HepG2 (cell line): ENCODE results near the gene TMEM62. TPM values are rescaled to one million over a fixed set of nuclear protein-coding genes. Genes with fewer than 3 reads are reported as not detected.

Source experiments
- HNRNPL ChIP-seq: fragments of 200-400 bp; formaldehyde crosslinking; IDR thresholded peaks from 2 replicates; pipeline ENCODE4 v1.6.1; 2017; ENCODE audit warnings: mild to moderate bottlenecking, low read depth, low read length
- HNRNPUL1 ChIP-seq: fragments of 200-400 bp; formaldehyde crosslinking; IDR thresholded peaks from 2 replicates; pipeline ENCODE4 v1.6.1; 2017; ENCODE audit warnings: low read depth, mild to moderate bottlenecking, low read length, moderate library complexity
- IKZF4 ChIP-seq: sonication (generic); formaldehyde crosslinking; IDR thresholded peaks from 2 replicates; pipeline ENCODE4 v1.5.1; 2020; ENCODE audit warnings: borderline replicate concordance, mild to moderate bottlenecking, low read depth, missing genetic modification reagents; ENCODE audit errors: not compliant biosample characterization
- KAT7 ChIP-seq: IDR thresholded peaks from 2 replicates; pipeline ENCODE4 v1.6.1; 2018; ENCODE audit warnings: borderline replicate concordance, missing compliant biosample characterization
- MAZ ChIP-seq, 2 experiments: sonication (generic) in 1 of 2; formaldehyde crosslinking in 1 of 2; IDR thresholded peaks; 2 replicates each; pipeline versions ENCODE4 v1.5.0 to v1.6.1; 2012 to 2020; ENCODE audit warnings: low read depth in 2 of 2, mild to moderate bottlenecking in 2 of 2, borderline replicate concordance in 1 of 2, improper control_type of control experiment in 1 of 2, low read length in 1 of 2, missing genetic modification reagents in 1 of 2, moderate library complexity in 1 of 2
- MYC ChIP-seq: sonication (generic); formaldehyde crosslinking; IDR thresholded peaks from 2 replicates; pipeline ENCODE4 v1.9.0; 2021; ENCODE audit warnings: missing genetic modification reagents, borderline replicate concordance
- NFE2L1 ChIP-seq: sonication (generic); formaldehyde crosslinking; IDR thresholded peaks from 2 replicates; pipeline ENCODE4 v1.4.0; 2020; ENCODE audit warnings: missing genetic modification reagents, mild to moderate bottlenecking, borderline replicate concordance
- POGZ ChIP-seq: sonication (generic); formaldehyde crosslinking; IDR thresholded peaks from 2 replicates; pipeline ENCODE4 v1.4.0; 2020; ENCODE audit warnings: mild to moderate bottlenecking, missing genetic modification reagents
- ZFP91 ChIP-seq: sonication (generic); formaldehyde crosslinking; IDR thresholded peaks from 2 replicates; pipeline ENCODE4 v1.9.0; 2022; ENCODE audit warnings: missing genetic modification reagents, mild to moderate bottlenecking, borderline replicate concordance
- ZNF12 ChIP-seq: sonication (generic); formaldehyde crosslinking; IDR thresholded peaks from 2 replicates; pipeline ENCODE4 v1.5.0; 2020; ENCODE audit warnings: missing genetic modification reagents
- ZNF343 ChIP-seq: sonication (generic); formaldehyde crosslinking; IDR thresholded peaks from 2 replicates; pipeline ENCODE4 v1.4.0; 2020; ENCODE audit warnings: mild to moderate bottlenecking, missing genetic modification reagents
- ZNF512 ChIP-seq: sonication (generic); formaldehyde crosslinking; IDR thresholded peaks from 2 replicates; pipeline ENCODE4 v1.4.0; 2020; ENCODE audit warnings: mild to moderate bottlenecking, missing genetic modification reagents
- ZNF577 ChIP-seq: sonication (generic); formaldehyde crosslinking; IDR thresholded peaks from 2 replicates; pipeline ENCODE4 v1.4.0; 2020; ENCODE audit warnings: mild to moderate bottlenecking, low read depth, missing genetic modification reagents, borderline replicate concordance
- ZNF639 ChIP-seq: conservative IDR thresholded peaks from 2 replicates; pipeline ENCODE4 v1.6.1; 2018; ENCODE audit warnings: missing genetic modification reagents
- ZNF720 ChIP-seq: sonication (generic); formaldehyde crosslinking; IDR thresholded peaks from 2 replicates; pipeline ENCODE4 v1.4.0; 2020; ENCODE audit warnings: missing genetic modification reagents
- ZNF816 ChIP-seq: sonication (generic); formaldehyde crosslinking; IDR thresholded peaks from 2 replicates; pipeline ENCODE4 v1.8.0; 2022; ENCODE audit warnings: missing genetic modification reagents, mild to moderate bottlenecking, borderline replicate concordance
- ZSCAN12 ChIP-seq: sonication (generic); formaldehyde crosslinking; IDR thresholded peaks from 2 replicates; pipeline ENCODE4 v1.9.0; 2021; ENCODE audit warnings: mild to moderate bottlenecking, missing genetic modification reagents
- ZUFSP ChIP-seq: sonication (generic); formaldehyde crosslinking; IDR thresholded peaks from 2 replicates; pipeline ENCODE4 v1.9.0; 2021; ENCODE audit warnings: missing genetic modification reagents, mild to moderate bottlenecking, borderline replicate concordance
- polyA plus RNA-seq, 8 experiments: library from polyadenylated mRNA; depleted of rRNA in 3 of 8; stranded (reverse) in 7 of 8; unstranded in 1 of 8; fragments of >200 nt; fragmentation: Illumina TruSeq in 4 of 8; extraction: Trizol in 4 of 8; gene quantifications; 2 replicates each; pipeline versions ENCODE4 v1.2.1 to v1.2.3, GENCODE V29; 2011 to 2016; ENCODE audit warnings: low read depth in 4 of 8, missing spikeins in 1 of 8, mixed read lengths in 1 of 8; ENCODE audit not compliant: insufficient read depth in 1 of 8
- total RNA-seq, 5 experiments: library from RNA; depleted of rRNA; stranded (reverse); fragments of >200 nt; fragmentation: Illumina TruSeq; extraction: Trizol; gene quantifications; 2 replicates each; pipeline ENCODE4 v1.2.3, GENCODE V29; 2016; ENCODE audit warnings: low read depth in 1 of 5
- TF ChIP-seq, protein P1 (sequence below): sonication (generic); formaldehyde crosslinking; IDR thresholded peaks from 2 replicates; pipeline ENCODE4 v1.8.1; 2022; ENCODE audit warnings: low read depth, mild to moderate bottlenecking, missing genetic modification reagents

TMEM62 gene
- total and polyA plus RNA-seq, 2 of the 13 experiments (the other 11 are each of a cell fraction or from before 2014, with no cell fraction given), result 14.2 to 20.9 TPM

DNA sequence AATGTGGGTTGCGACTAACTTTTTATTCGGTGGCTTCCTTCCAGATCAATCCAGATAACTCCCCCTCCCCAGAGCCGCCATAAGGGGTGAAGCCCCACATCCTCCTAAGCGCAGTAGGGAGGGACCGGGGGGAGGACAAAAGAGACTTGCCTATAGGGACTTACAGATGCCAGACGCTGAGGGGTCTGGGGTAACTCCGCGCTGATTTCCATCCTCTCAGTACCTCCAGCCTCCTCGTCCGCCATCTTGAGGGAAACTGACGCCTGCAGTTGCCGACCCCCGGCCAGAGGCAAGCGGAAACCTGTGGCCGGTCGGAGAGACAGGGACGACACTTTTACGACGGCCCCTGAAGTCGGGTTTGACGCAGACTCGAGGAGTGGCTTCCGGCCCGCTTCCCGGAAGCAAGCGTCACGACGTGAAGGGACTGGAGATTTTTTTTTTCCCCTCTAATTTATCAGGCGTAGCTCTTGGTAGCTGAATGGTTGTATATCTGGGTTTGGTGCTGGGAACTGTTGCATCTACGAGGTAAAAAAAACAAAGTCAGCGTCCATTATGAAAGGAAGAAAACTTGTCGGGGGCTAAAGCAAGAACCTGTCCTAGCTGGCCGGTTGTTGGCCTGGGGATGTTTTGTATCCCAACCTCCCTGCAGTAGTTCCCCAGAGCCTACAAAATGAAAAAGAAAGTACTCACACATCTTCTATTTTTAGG, 27.5 kb upstream of the TMEM62 start, which contains the start of gene UBR1 (continued):
- TF ChIP-seq KAT7 (CRISPR knock-in tag), result 0 out of 2 replicates have a peak, but pooled peaks have one; percentile 46
- TF ChIP-seq ZUFSP (CRISPR knock-in tag), result no peak
- no peak for TF ChIP-seq ZNF12
- no peak for TF ChIP-seq ZNF639 (CRISPR knock-in tag)
- TF ChIP-seq ZNF343 (CRISPR knock-in tag), result no peak
- TF ChIP-seq, protein P1, sequence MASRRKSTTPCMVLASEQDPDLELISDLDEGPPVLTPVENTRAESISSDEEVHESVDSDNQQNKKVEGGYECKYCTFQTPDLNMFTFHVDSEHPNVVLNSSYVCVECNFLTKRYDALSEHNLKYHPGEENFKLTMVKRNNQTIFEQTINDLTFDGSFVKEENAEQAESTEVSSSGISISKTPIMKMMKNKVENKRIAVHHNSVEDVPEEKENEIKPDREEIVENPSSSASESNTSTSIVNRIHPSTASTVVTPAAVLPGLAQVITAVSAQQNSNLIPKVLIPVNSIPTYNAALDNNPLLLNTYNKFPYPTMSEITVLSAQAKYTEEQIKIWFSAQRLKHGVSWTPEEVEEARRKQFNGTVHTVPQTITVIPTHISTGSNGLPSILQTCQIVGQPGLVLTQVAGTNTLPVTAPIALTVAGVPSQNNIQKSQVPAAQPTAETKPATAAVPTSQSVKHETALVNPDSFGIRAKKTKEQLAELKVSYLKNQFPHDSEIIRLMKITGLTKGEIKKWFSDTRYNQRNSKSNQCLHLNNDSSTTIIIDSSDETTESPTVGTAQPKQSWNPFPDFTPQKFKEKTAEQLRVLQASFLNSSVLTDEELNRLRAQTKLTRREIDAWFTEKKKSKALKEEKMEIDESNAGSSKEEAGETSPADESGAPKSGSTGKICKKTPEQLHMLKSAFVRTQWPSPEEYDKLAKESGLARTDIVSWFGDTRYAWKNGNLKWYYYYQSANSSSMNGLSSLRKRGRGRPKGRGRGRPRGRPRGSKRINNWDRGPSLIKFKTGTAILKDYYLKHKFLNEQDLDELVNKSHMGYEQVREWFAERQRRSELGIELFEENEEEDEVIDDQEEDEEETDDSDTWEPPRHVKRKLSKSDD, result peak; percentile 67
- peak; percentile 73 for TF ChIP-seq POGZ (CRISPR knock-in tag)
- peak; percentile 68; the same call in 1 of the 2 replicates for TF ChIP-seq ZFP91 (CRISPR knock-in tag)
- TF ChIP-seq HNRNPL, result no peak
- peak; percentile 41; the same call in 1 of the 2 replicates for TF ChIP-seq MYC (CRISPR knock-in tag)
- no peak for TF ChIP-seq ZNF577 (CRISPR knock-in tag)
- TF ChIP-seq ZNF512 (CRISPR knock-in tag), result no peak
- TF ChIP-seq ZSCAN12, result no peak
- TF ChIP-seq IKZF4 (CRISPR knock-in tag), result no peak
- TF ChIP-seq ZNF816 (CRISPR knock-in tag), result peak; percentile 77
- TF ChIP-seq NFE2L1, result no peak
- peak; percentile 47; the same call in 1 of the 2 replicates for TF ChIP-seq MAZ (IDR thresholded peaks at IDR 0.05; ENCODE audit: borderline replicate concordance, low read depth, low read length)
- TF ChIP-seq MAZ (CRISPR knock-in tag; IDR thresholded peaks at IDR 0.05; ENCODE audit: low read depth), result peak; percentile 77; the same call in 1 of the 2 replicates
- no peak for TF ChIP-seq ZNF720 (CRISPR knock-in tag)
- no peak for TF ChIP-seq HNRNPUL1
